NT2/D1 (cell line): ENCODE results near the gene MAOA.

Experiments used
- DNase-seq: peaks from one replicate; pipeline ENCODE4 v3.0.0-alpha.2; 2011; ENCODE audit warnings: low read depth, low spot score
- H3K27me3 ChIP-seq: 2 replicates; pipeline ENCODE4 v1.6.0; 2011; ENCODE audit warnings: mild to moderate bottlenecking; ENCODE audit not compliant: insufficient read length, insufficient read depth
- H3K36me3 ChIP-seq: 2 replicates; pipeline ENCODE4 v1.6.1; 2011; ENCODE audit warnings: mild to moderate bottlenecking, low read length, mixed read lengths; ENCODE audit not compliant: insufficient read depth, insufficient read length
- H3K4me1 ChIP-seq: 2 replicates; pipeline ENCODE4 v1.5.1; 2011; ENCODE audit not compliant: insufficient read depth, insufficient read length
- H3K4me3 ChIP-seq: 2 replicates; pipeline ENCODE4 v1.5.1; 2011; ENCODE audit warnings: low read depth; ENCODE audit not compliant: insufficient read length
- H3K9ac ChIP-seq: 2 replicates; pipeline ENCODE4 v1.6.0; 2011; ENCODE audit warnings: low read depth; ENCODE audit not compliant: insufficient read length
- H3K9me3 ChIP-seq: 2 replicates; pipeline ENCODE4 v1.5.1; 2011; ENCODE audit warnings: mild to moderate bottlenecking, low read length; ENCODE audit not compliant: insufficient read depth
- SUZ12 ChIP-seq: IDR thresholded peaks from 2 replicates; pipeline ENCODE4 v1.6.1; 2011; ENCODE audit not compliant: insufficient read length, insufficient read depth; ENCODE audit errors: extremely low read depth
- YY1 ChIP-seq: IDR thresholded peaks from 2 replicates; pipeline ENCODE4 v1.6.1; 2011; ENCODE audit not compliant: insufficient read length, insufficient read depth
- ZNF274 ChIP-seq: IDR thresholded peaks from 2 replicates; pipeline ENCODE4 v1.6.1; 2011; ENCODE audit warnings: mild to moderate bottlenecking, low read depth, low read length

Gene MAOA

GRCh38 chrX:43744284-43744683 is 88.2 kb downstream of the MAOA start:
- TF ChIP-seq SUZ12 (no peak), YY1 (no peak), ZNF274 (no peak)
- Histone ChIP-seq H3K9me3 (no peaks in the 10 kb centered on the region), H3K36me3 (no peaks in the 10 kb centered on the region), H3K9ac (no peak overlapping the region), H3K4me1 (no peaks in the 10 kb centered on the region), H3K4me3 (no peak overlapping the region), H3K27me3 (no peaks in the 10 kb centered on the region)
- no peak for DNase-seq

GRCh38 chrX:43745938-43746721 is 90.0 kb downstream of the MAOA start:
- H3K27me3 ChIP-seq = no peaks in the 10 kb centered on the region
- no peaks in the 10 kb centered on the region for H3K9me3 ChIP-seq
- no peaks in the 10 kb centered on the region for H3K36me3 ChIP-seq
- H3K9ac ChIP-seq = no peak overlapping the region
- no peaks in the 10 kb centered on the region for H3K4me1 ChIP-seq
- H3K4me3 ChIP-seq = no peak overlapping the region
- no peak for DNase-seq
- no peak for TF ChIP-seq SUZ12
- no peak for TF ChIP-seq YY1
- TF ChIP-seq ZNF274 = no peak

GRCh38 chrX:43747476-43747875 is 91.4 kb downstream of the MAOA start:
- Histone ChIP-seq H3K9ac (no peak overlapping the region), H3K27me3 (no peaks in the 10 kb centered on the region), H3K4me1 (no peaks in the 10 kb centered on the region), H3K4me3 (no peak overlapping the region), H3K36me3 (no peaks in the 10 kb centered on the region), H3K9me3 (no peaks in the 10 kb centered on the region)
- no peak for DNase-seq
- TF ChIP-seq YY1 = no peak
- TF ChIP-seq SUZ12 = no peak
- TF ChIP-seq ZNF274 = no peak

GRCh38 chrX:43750248-43750676 is 94.2 kb downstream of the MAOA start:
- Histone ChIP-seq H3K9me3 (no peaks in the 10 kb centered on the region), H3K9ac (no peak overlapping the region), H3K4me1 (no peaks in the 10 kb centered on the region), H3K4me3 (no peak overlapping the region), H3K27me3 (no peaks in the 10 kb centered on the region), H3K36me3 (no peaks in the 10 kb centered on the region)
- TF ChIP-seq YY1 (no peak), SUZ12 (no peak), ZNF274 (no peak)
- DNase-seq = peak; percentile 42

GRCh38 chrX:43753637-43754036 is 97.5 kb downstream of the MAOA start:
- Histone ChIP-seq H3K4me3 (no peak overlapping the region), H3K9me3 (no peaks in the 10 kb centered on the region), H3K36me3 (no peaks in the 10 kb centered on the region), H3K27me3 (no peaks in the 10 kb centered on the region), H3K4me1 (no peaks in the 10 kb centered on the region), H3K9ac (no peak overlapping the region)
- no peak for DNase-seq
- TF ChIP-seq YY1 = no peak
- TF ChIP-seq SUZ12 = no peak
- no peak for TF ChIP-seq ZNF274

- TF ChIP-seq YY1 (no peak), SUZ12 (no peak), ZNF274 (no peak)
- H3K27me3 ChIP-seq = no peaks in the 10 kb centered on the region
- H3K9ac ChIP-seq = no peak overlapping the region
- H3K4me3 ChIP-seq = no peak overlapping the region
- no peak for DNase-seq
- no peaks in the 10 kb centered on the region for H3K36me3 ChIP-seq
- no peaks in the 10 kb centered on the region for H3K9me3 ChIP-seq
- H3K4me1 ChIP-seq = no peaks in the 10 kb centered on the region
Observed at GRCh38 chrX:43756076-43756475, 100.0 kb downstream of the MAOA start.

GRCh38 chrX:43758044-43758443 is 101.9 kb downstream of the MAOA start:
- Histone ChIP-seq H3K4me3 (no peak overlapping the region), H3K27me3 (no peaks in the 10 kb centered on the region), H3K9me3 (no peaks in the 10 kb centered on the region), H3K36me3 (no peaks in the 10 kb centered on the region), H3K4me1 (no peaks in the 10 kb centered on the region), H3K9ac (no peak overlapping the region)
- TF ChIP-seq ZNF274 (no peak), SUZ12 (no peak), YY1 (no peak)
- no peak for DNase-seq
